A549 treated with DMSO at 1 μM for 4 hours (cell line): ENCODE data around the gene KLK4. TPM values are rescaled to one million over a fixed set of nuclear protein-coding genes. Genes with fewer than 3 reads are reported as not detected.

ENCODE experiments used
- total RNA-seq: library from RNA; stranded (reverse); fragments of 200-300 nt; extraction: Qiagen RNA extraction; gene quantifications from 5 replicates; pipeline ENCODE4 v1.2.3, GENCODE V29; 2022; ENCODE audit warnings: low read depth

The KLK4 gene
- 0.07 to 0.17 TPM (median 0.09 TPM) in 3 of 5 replicates, not detected in the others for total RNA-seq

GRCh38 chr19:50911206-50912101 lies at the start of gene KLK4:
KLK4 (minus strand) TSS chr19:50911395; CDS start chr19:50910738, 657 bp downstream.

GRCh38 chr19:50952910-50953309 lies 41.7 kb upstream of the KLK4 start, which contains the start of gene KLK5:
KLK5 (minus strand) TSS chr19:50953038; CDS start chr19:50952657, 381 bp downstream.

GRCh38 chr19:50873056-50873455 lies 38.1 kb downstream of the KLK4 start, which contains the start of gene KLK2:
KLK2 (plus strand) TSS chr19:50873439; CDS start chr19:50873474, 35 bp downstream.

Other genes starting within 250 kb of the KLK4 start
- 0.07 to 0.52 TPM (median 0.22 TPM) in 5 replicates for gene SHANK1, start 191.6 kb downstream of the KLK4 start, total RNA-seq
- 6.4 to 10.5 TPM (median 9.0 TPM) in 5 replicates for gene CLEC11A, start 188.0 kb downstream of the KLK4 start, total RNA-seq
- gene GPR32, start 140.9 kb downstream of the KLK4 start, total RNA-seq: not detected in 5 replicates
- gene ACP4, start 121.0 kb downstream of the KLK4 start, total RNA-seq: not detected in 5 replicates
- gene KLK1, start 87.6 kb downstream of the KLK4 start, total RNA-seq: 0.11 to 0.13 TPM in 2 of 5 replicates, not detected in the others
- gene KLK15, start 77.8 kb downstream of the KLK4 start, total RNA-seq: not detected in 5 replicates
- gene KLK3, start 56.5 kb downstream of the KLK4 start, total RNA-seq: not detected in 5 replicates
- 0.09 to 0.17 TPM in 2 of 5 replicates, not detected in the others for gene KLK2, start 38.0 kb downstream of the KLK4 start, total RNA-seq
- gene KLK5, start 41.6 kb upstream of the KLK4 start, total RNA-seq: 0.08 TPM in 1 of 5 replicates, not detected in the others
- 0.19 to 0.51 TPM (median 0.29 TPM) in 5 replicates for gene KLK6, start 58.2 kb upstream of the KLK4 start, total RNA-seq
- gene KLK7, start 72.5 kb upstream of the KLK4 start, total RNA-seq: not detected in 5 replicates
- not detected in 5 replicates for gene KLK8, start 90.2 kb upstream of the KLK4 start, total RNA-seq
- 0.25 to 0.40 TPM (median 0.34 TPM) in 5 replicates for gene KLK10, start 108.3 kb upstream of the KLK4 start, total RNA-seq
- gene KLK11, start 115.2 kb upstream of the KLK4 start, total RNA-seq: not detected in 5 replicates
- not detected in 5 replicates for gene KLK12, start 123.6 kb upstream of the KLK4 start, total RNA-seq
- 0.14 to 0.37 TPM in 2 of 5 replicates, not detected in the others for gene KLK13, start 153.7 kb upstream of the KLK4 start, total RNA-seq
- gene KLK14, start 171.5 kb upstream of the KLK4 start, total RNA-seq: 0.25 to 0.67 TPM (median 0.45 TPM) in 5 replicates
- 3.7 to 14.1 TPM (median 12.7 TPM) in 5 replicates for gene CTU1, start 197.0 kb upstream of the KLK4 start, total RNA-seq
- 0.07 to 0.18 TPM in 2 of 5 replicates, not detected in the others for gene SIGLEC9, start 213.5 kb upstream of the KLK4 start, total RNA-seq
- gene SIGLEC7, start 230.9 kb upstream of the KLK4 start, total RNA-seq: not detected in 5 replicates